ENCODE results near the gene SV2C.
"Not testable (repeated sequence)": the region's sequence is repeated elsewhere in the genome, so short reads cannot be mapped to it uniquely, and the experiment has no call there.

Gene SV2C

GRCh38 chr5:76301932-76302331, 218.7 kb downstream of the SV2C start:
- not testable (repeated sequence) for DNase-seq (ENCODE audit: low read depth)

- not testable (repeated sequence) for DNase-seq (ENCODE audit: low read depth)
Measured at GRCh38 chr5:76302661-76303060, 219.5 kb downstream of the SV2C start.

- no peak for DNase-seq (ENCODE audit: low read depth)
Measured at GRCh38 chr5:76303921-76304320, 220.7 kb downstream of the SV2C start.

GRCh38 chr5:76305269-76305668, 222.1 kb downstream of the SV2C start:
- no peak for DNase-seq (ENCODE audit: low read depth)

- no peak for DNase-seq (ENCODE audit: low read depth)
Measured at GRCh38 chr5:76305775-76306174, 222.6 kb downstream of the SV2C start.

GRCh38 chr5:76310208-76310607, 227.0 kb downstream of the SV2C start:
- no peak for DNase-seq (ENCODE audit: low read depth)

GRCh38 chr5:76312783-76313182, 229.6 kb downstream of the SV2C start:
- DNase-seq (ENCODE audit: low read depth), result no peak

- DNase-seq (ENCODE audit: low read depth), result no peak
Measured at GRCh38 chr5:76314643-76315042, 231.5 kb downstream of the SV2C start.

GRCh38 chr5:76319673-76320072, 236.5 kb downstream of the SV2C start:
- DNase-seq (ENCODE audit: low read depth), result no peak

GRCh38 chr5:76323494-76323893, 240.3 kb downstream of the SV2C start:
- DNase-seq (ENCODE audit: low read depth), result not testable (repeated sequence)

- DNase-seq (ENCODE audit: low read depth), result no peak
Measured at GRCh38 chr5:76325326-76325725, 242.1 kb downstream of the SV2C start.

GRCh38 chr5:76325876-76326491, 242.8 kb downstream of the SV2C start:
- no peak for DNase-seq (ENCODE audit: low read depth)

- DNase-seq (ENCODE audit: low read depth), result no peak
Measured at GRCh38 chr5:76326577-76327302, 243.6 kb downstream of the SV2C start.

GRCh38 chr5:76329346-76329745, 246.2 kb downstream of the SV2C start:
- DNase-seq (ENCODE audit: low read depth), result no peak

GRCh38 chr5:76331126-76331525, 247.9 kb downstream of the SV2C start:
- no peak for DNase-seq (ENCODE audit: low read depth)

GRCh38 chr5:76332102-76332501, 248.9 kb downstream of the SV2C start:
- no peak for DNase-seq (ENCODE audit: low read depth)

GRCh38 chr5:76332611-76333205, 249.5 kb downstream of the SV2C start:
- no peak for DNase-seq (ENCODE audit: low read depth)

GRCh38 chr5:76333571-76333970, 250.4 kb downstream of the SV2C start:
- no peak for DNase-seq (ENCODE audit: low read depth)

GRCh38 chr5:76334574-76334973, 251.4 kb downstream of the SV2C start:
- no peak for DNase-seq (ENCODE audit: low read depth)

- not testable (repeated sequence) for DNase-seq (ENCODE audit: low read depth)
Measured at GRCh38 chr5:76335451-76335850, 252.3 kb downstream of the SV2C start.

GRCh38 chr5:76336253-76336809, 253.1 kb downstream of the SV2C start:
- not testable (repeated sequence) for DNase-seq (ENCODE audit: low read depth)

GRCh38 chr5:76337953-76338451, 254.8 kb downstream of the SV2C start:
- DNase-seq (ENCODE audit: low read depth), result no peak

- DNase-seq (ENCODE audit: low read depth), result no peak
Measured at GRCh38 chr5:76339919-76340318, 256.7 kb downstream of the SV2C start.

Measured in stimulated activated CD8-positive, alpha-beta memory T cell treated with anti-CD3 and anti-CD28 coated beads, Interleukin-15, amount 100 ng/mL, for 24 hours (primary cell).